Hepatocyte (in vitro differentiated cells): ENCODE results near the gene NGEF. TPM values are rescaled to one million over a fixed set of nuclear protein-coding genes. Genes with fewer than 3 reads are reported as not detected.

Experiments used
- DNase-seq: peaks from one replicate; pipeline ENCODE4 v3.0.0-alpha.2; 2016; ENCODE audit warnings: low spot score
- H2AFZ ChIP-seq: fragments of 200-600 bp; sonication (generic); 2 replicates; pipeline ENCODE4 v1.6.0; 2016; ENCODE audit warnings: antibody characterized with exemption, mild to moderate bottlenecking
- H3K27ac ChIP-seq: fragments of 200-600 bp; sonication (generic); 2 replicates; pipeline ENCODE4 v1.5.1; 2016; ENCODE audit warnings: mild to moderate bottlenecking
- H3K27me3 ChIP-seq: fragments of 200-600 bp; sonication (generic); 2 replicates; pipeline ENCODE4 v1.6.1; 2016
- H3K36me3 ChIP-seq: fragments of 200-600 bp; sonication (generic); replicated peaks from 2 replicates; pipeline ENCODE4 v1.5.1; 2016; ENCODE audit warnings: low read depth; ENCODE audit not compliant: insufficient read depth
- H3K4me1 ChIP-seq: fragments of 200-600 bp; sonication (generic); 2 replicates; pipeline ENCODE4 v1.5.1; 2016; ENCODE audit warnings: mild to moderate bottlenecking, moderate library complexity; ENCODE audit not compliant: insufficient read depth
- H3K4me2 ChIP-seq: fragments of 200-600 bp; sonication (generic); 2 replicates; pipeline ENCODE4 v1.6.0; 2016
- H3K4me3 ChIP-seq: fragments of 200-600 bp; sonication (generic); 2 replicates; pipeline ENCODE4 v1.5.1; 2016; ENCODE audit warnings: mild to moderate bottlenecking
- H3K79me2 ChIP-seq: fragments of 200-600 bp; sonication (generic); 2 replicates; pipeline ENCODE4 v1.6.0; 2017; ENCODE audit warnings: mild to moderate bottlenecking
- H3K9me2 ChIP-seq: fragments of 200-600 bp; sonication (generic); replicated peaks from 2 replicates; pipeline ENCODE4 v1.6.0; 2017; ENCODE audit warnings: mild to moderate bottlenecking; ENCODE audit not compliant: insufficient read depth
- H3K9me3 ChIP-seq: fragments of 200-600 bp; sonication (generic); 2 replicates; pipeline ENCODE4 v1.5.1; 2016; ENCODE audit warnings: low read depth, mild to moderate bottlenecking
- H4K20me1 ChIP-seq: fragments of 200-600 bp; sonication (generic); 2 replicates; pipeline ENCODE4 v1.6.0; 2016; ENCODE audit warnings: mild to moderate bottlenecking; ENCODE audit not compliant: insufficient read depth, poor library complexity, severe bottlenecking
- EZH2 ChIP-seq: fragments of 200-600 bp; sonication (generic); IDR thresholded peaks from 2 replicates; pipeline ENCODE4 v1.6.1; 2016; ENCODE audit warnings: antibody characterized with exemption, mild to moderate bottlenecking, borderline replicate concordance
- EZH2phosphoT487 ChIP-seq: fragments of 200-600 bp; sonication (generic); IDR thresholded peaks from one replicate; pipeline ENCODE4 v1.6.1; 2018; ENCODE audit warnings: antibody characterized with exemption, mild to moderate bottlenecking, low read depth, moderate library complexity; ENCODE audit not compliant: unreplicated experiment, severe bottlenecking
- WGBS: methylation state at CpG from one replicate; pipeline ENCODE4 v1.1.6; 2016; ENCODE audit warnings: low lambda C conversion rate; ENCODE audit errors: missing lambda C conversion rate; 5-methylcytosine and 5-hydroxymethylcytosine counted together
- polyA plus RNA-seq: library from polyadenylated mRNA; unstranded; fragments of >200 nt; fragmentation: Nextera tagmentation; extraction: Ambion mirVana; gene quantifications from 2 replicates; pipeline ENCODE4 v1.2.1, GENCODE V29; 2016
- total RNA-seq: library from RNA; depleted of rRNA; stranded (reverse); fragments of >200 nt; gene quantifications from 2 replicates; pipeline ENCODE4 v1.2.3, GENCODE V29; 2014
- TF ChIP-seq, protein P1 (sequence below): fragments of 200-600 bp; sonication (generic); IDR thresholded peaks from 2 replicates; pipeline ENCODE4 v1.5.1; 2016; ENCODE audit warnings: antibody characterized with exemption, mild to moderate bottlenecking; ENCODE audit not compliant: poor library complexity

Gene NGEF
- total and polyA plus RNA-seq, 2 experiments from 2014 or later = 2.2 to 3.2 TPM

DNA sequence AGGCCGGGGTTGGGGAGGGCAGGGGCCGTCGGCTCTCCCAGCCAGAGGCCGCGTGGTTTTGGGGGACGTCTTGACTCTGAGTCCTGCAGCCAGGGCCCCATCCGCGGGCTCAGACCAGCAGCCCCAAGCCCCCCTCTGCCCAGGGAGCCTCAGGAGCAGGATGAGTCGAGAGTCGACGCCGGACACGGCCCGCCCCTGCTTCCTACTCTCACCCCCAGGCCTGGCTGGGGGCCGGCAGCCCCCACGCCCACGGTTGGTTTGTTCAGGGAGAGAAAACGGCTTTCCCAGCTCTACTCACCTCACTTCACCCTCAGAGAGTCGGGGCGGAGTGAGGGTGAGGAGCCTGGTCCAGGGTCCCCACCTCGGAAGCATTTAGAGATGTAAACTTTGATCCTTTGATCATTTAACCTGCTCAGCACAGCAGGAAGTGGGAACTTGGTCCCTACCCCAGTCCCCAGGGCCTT, 136.0 kb downstream of the NGEF start:
- Histone ChIP-seq H4K20me1 (no peaks in the 10 kb centered on the region), H3K9me2 (no peaks in the 10 kb centered on the region), H3K9me3 (no peaks in the 10 kb centered on the region), H3K79me2 (no peaks in the 10 kb centered on the region), H3K27ac (no peak overlapping the region), H2AFZ (peak overlapping the region; percentile 49), H3K4me1 (peaks cover 8% of the 10 kb centered on the region), H3K27me3 (no peaks in the 10 kb centered on the region), H3K4me2 (peak overlapping the region; percentile 91), H3K36me3 (no peaks in the 10 kb centered on the region), H3K4me3 (peak overlapping the region; percentile 45)
- 38% methylated on average over 17 of the region's 21 CpGs for WGBS
- DNase-seq = no peak
- TF ChIP-seq EZH2phosphoT487 = no peak
- TF ChIP-seq, protein P1, sequence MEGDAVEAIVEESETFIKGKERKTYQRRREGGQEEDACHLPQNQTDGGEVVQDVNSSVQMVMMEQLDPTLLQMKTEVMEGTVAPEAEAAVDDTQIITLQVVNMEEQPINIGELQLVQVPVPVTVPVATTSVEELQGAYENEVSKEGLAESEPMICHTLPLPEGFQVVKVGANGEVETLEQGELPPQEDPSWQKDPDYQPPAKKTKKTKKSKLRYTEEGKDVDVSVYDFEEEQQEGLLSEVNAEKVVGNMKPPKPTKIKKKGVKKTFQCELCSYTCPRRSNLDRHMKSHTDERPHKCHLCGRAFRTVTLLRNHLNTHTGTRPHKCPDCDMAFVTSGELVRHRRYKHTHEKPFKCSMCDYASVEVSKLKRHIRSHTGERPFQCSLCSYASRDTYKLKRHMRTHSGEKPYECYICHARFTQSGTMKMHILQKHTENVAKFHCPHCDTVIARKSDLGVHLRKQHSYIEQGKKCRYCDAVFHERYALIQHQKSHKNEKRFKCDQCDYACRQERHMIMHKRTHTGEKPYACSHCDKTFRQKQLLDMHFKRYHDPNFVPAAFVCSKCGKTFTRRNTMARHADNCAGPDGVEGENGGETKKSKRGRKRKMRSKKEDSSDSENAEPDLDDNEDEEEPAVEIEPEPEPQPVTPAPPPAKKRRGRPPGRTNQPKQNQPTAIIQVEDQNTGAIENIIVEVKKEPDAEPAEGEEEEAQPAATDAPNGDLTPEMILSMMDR = no peak
- no peak for TF ChIP-seq EZH2

DNA sequence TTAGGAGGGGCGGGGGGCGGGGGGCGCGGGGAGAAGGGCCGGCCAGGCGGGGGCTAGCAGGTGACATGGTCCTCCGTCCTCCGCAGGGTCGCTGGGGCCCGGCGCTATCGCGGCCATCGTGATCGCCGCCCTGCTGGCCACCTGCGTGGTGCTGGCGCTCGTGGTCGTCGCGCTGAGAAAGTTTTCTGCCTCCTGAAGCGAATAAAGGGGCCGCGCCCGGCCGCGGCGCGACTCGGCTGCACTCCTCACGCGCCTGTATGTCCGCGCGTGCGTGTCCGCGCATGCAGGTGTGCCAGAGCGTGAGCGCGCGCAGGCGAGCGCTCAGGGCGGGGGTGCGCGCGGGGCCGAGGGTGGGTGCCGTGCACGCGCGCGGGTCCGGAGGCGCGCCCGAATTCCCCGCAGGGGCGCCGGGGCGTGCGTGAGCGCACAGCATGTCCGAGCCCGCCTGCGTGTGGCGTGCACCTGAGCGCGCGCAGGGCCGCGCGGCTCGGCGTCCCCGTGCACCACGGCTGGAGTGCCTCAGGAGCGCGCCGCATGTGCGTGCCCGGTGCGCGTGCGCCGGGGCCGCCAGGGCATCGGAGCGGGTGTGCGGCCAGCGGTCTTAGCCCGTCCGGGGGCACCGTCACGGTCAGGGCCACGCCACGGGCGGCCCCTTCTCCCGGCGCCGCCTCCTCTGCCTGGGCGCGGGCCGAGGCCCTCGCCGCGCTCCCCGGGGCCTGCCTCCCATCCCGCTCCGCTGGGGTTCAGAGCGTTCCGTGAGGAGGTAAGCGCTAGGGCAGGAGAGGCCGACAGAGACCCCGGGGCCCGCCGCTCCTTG, 136.7 kb downstream of the NGEF start:
- 2% methylated on average over 69 of the region's 119 CpGs for WGBS
- TF ChIP-seq, protein P1 = peak; percentile 29
- TF ChIP-seq EZH2 (peak; percentile 47), EZH2phosphoT487 (no peak)
- Histone ChIP-seq H3K27me3 (no peaks in the 10 kb centered on the region), H4K20me1 (no peaks in the 10 kb centered on the region), H3K4me1 (peaks cover 8% of the 10 kb centered on the region), H3K36me3 (no peaks in the 10 kb centered on the region), H2AFZ (peak overlapping the region; percentile 49), H3K4me2 (peak overlapping the region; percentile 91), H3K9me2 (no peaks in the 10 kb centered on the region), H3K27ac (no peak overlapping the region), H3K79me2 (no peaks in the 10 kb centered on the region), H3K4me3 (peak overlapping the region; percentile 45), H3K9me3 (no peaks in the 10 kb centered on the region)
- peak; percentile 73 for DNase-seq

DNA sequence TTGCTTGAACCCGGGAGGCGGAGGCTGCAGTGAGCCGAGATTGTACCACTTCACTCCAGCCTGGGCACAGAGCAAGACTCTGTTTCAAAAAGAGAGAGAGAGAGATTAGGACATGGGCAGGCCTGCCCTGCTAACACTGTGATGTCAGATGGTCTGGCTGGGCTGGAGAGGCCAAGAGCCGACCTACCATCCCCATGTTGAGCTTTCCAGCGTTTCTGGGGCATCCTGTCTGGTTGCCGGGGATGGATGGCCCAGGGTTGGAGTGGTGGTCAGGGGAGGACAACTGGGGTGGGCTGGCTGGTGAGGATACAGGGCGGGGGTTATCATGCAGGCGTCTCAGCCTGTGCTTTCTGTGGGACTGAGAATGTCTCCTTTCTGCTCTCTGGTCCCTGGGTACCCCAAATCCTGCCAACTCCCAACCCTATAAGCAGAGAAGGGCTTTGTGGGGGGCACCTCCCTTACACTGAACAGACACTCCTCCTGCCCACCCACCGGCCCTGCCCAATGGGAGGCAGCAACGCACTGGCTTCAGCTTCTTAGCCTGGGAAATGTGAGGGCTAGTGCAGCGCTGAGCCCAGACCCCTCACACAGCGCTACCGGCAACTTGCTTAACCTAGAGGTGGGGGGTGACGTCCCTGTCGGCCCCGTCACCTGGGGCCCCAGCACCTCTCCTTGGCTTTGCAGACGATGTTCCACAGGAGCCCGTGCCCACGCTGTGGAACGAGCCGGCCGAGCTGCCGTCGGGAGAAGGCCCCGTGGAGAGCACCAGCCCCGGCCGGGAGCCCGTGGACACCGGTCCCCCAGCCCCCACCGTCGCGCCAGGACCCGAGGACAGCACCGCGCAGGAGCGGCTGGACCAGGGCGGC, 137.6 kb downstream of the NGEF start:
- H3K9me3 ChIP-seq = no peaks in the 10 kb centered on the region
- H3K4me3 ChIP-seq = peak overlapping the region; percentile 45
- TF ChIP-seq EZH2 (no peak), EZH2phosphoT487 (no peak)
- TF ChIP-seq, protein P1 = no peak
- H3K36me3 ChIP-seq = no peaks in the 10 kb centered on the region
- H3K27me3 ChIP-seq = no peaks in the 10 kb centered on the region
- H3K27ac ChIP-seq = no peak overlapping the region
- no peaks in the 10 kb centered on the region for H4K20me1 ChIP-seq
- H2AFZ ChIP-seq = no peak overlapping the region
- DNase-seq = peak; percentile 26
- no peaks in the 10 kb centered on the region for H3K9me2 ChIP-seq
- no peaks in the 10 kb centered on the region for H3K79me2 ChIP-seq
- 39% methylated on average over 27 of the region's 37 CpGs for WGBS
- peaks cover 8% of the 10 kb centered on the region for H3K4me1 ChIP-seq
- peak overlapping the region; percentile 91 for H3K4me2 ChIP-seq
